Measurements from ENCODE around the gene MRPL23. TPM values are rescaled to one million over a fixed set of nuclear protein-coding genes. Genes with fewer than 3 reads are reported as not detected.

The MRPL23 gene
- total and polyA plus RNA-seq, 9 of the 15 experiments (the other 6 are each of a cell fraction or from before 2014, with no cell fraction given), result 0.44 to 109 (median 37.4) TPM

DNA sequence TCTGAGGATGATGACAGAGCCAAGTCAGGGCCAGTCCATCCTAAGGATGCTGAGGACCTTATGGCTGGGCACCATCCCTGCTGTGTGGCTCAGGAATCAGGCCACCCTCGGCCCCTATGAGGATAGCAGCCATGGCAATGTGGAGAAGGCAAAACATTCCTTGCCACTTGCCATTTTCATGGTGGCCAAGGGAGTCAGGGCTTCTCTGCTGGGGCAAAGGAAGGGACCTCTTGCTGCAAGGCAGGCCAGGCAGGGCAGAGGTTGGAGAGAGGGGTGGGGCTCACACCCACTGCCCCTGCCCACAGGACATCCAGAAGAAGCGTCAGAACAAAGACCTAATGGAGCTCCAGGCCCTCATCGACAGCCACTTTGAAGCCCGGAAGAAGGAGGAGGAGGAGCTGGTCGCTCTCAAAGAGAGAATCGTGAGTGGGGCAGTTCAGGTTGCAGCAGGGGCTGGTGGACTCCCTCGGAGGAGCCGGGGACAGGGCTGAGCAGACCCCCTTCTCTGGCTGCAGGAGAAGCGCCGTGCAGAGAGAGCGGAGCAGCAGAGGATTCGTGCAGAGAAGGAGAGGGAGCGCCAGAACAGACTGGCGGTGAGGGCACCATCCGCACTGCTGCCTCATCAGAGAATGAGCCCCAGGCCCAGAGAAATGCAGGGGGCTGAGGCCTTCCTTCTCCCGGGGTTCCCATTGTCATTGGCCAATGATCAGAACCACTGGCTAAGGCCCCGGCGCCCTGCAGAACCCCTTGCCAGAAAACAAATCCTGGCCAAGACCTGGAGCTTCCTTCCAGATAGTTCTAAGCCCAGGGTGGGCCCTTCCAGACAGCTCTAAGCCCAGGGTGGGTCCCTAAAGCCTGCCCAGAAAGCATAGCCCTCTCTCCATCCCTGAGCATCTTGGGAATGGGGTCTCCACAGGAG is 13.5 kb upstream of the MRPL23 start (continued):
- TF ChIP-seq, protein P1, sequence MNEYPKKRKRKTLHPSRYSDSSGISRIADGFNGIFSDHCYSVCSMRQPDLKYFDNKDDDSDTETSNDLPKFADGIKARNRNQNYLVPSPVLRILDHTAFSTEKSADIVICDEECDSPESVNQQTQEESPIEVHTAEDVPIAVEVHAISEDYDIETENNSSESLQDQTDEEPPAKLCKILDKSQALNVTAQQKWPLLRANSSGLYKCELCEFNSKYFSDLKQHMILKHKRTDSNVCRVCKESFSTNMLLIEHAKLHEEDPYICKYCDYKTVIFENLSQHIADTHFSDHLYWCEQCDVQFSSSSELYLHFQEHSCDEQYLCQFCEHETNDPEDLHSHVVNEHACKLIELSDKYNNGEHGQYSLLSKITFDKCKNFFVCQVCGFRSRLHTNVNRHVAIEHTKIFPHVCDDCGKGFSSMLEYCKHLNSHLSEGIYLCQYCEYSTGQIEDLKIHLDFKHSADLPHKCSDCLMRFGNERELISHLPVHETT (CRISPR knock-in tag; conservative IDR thresholded peaks at IDR 0.05 in 1 of 2, IDR thresholded peaks at IDR 0.05 in 1 of 2), result no peak
- TF ChIP-seq STAT5B (CRISPR knock-in tag; IDR thresholded peaks at IDR 0.05) (no peak), HDAC1 (IDR thresholded peaks at IDR 0.05) (no peak), PCBP2 (IDR thresholded peaks at IDR 0.05; ENCODE audit: low read depth, low read length, poor library complexity, severe bottlenecking) (no peak), ZNF717 (CRISPR knock-in tag; IDR thresholded peaks at IDR 0.05) (no peak)

DNA sequence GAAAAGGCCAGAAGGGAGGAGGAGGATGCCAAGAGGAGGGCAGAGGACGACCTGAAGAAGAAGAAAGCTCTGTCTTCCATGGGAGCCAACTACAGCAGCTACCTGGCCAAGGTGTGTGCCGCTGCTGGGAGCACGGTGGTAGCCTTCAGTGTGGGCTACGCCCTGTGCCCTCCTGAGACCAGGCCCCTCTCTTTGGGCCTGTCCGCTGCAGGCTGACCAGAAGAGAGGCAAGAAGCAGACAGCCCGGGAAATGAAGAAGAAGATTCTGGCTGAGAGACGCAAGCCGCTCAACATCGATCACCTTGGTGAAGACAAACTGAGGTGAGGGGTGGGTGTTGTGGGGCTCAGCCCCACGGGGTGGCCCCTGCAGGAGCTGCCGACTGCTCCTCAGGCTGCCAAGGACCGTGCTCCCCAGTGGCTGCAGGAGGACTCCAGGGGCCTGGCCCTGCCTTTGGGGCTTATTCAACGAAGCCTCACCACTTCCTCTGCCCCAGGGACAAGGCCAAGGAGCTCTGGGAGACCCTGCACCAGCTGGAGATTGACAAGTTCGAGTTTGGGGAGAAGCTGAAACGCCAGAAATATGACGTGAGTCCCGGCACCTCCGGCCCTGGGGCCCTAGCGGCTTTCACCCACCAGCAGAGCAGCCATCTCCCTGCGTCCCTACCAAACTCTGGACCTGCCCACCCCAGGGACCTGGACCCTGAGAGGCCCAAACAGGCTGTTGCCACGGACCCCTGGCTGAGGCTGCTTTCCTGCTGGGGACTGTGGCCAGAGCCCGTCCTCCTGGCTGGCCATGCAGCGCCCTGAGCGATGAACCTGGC is 12.6 kb upstream of the MRPL23 start:
- H3K4me3 ChIP-seq, result no peak overlapping the region
- DNase-seq (ENCODE audit: extremely low read depth in 1 of 4, low spot score in 3 of 4), result no peak
- H3K4me2 ChIP-seq (ENCODE audit: insufficient read depth, low read length), result no peak overlapping the region
- no peaks in the 10 kb centered on the region for H3K36me3 ChIP-seq (ENCODE audit: control insufficient read depth, insufficient read depth, low read length)
- no peaks in the 10 kb centered on the region for H3K9me3 ChIP-seq (replicated peaks; ENCODE audit: control insufficient read depth, insufficient read depth, low read depth, low read length)
- no peak overlapping the region for H2AFZ ChIP-seq (ENCODE audit: low read depth, low read length)
- ChIA-PET POLR2A (interaction anchor here (0.7 kb wide), 1 partner anchor 176 kb away, joined by 3 read pairs; no protein-coding TSS in a partner anchor), CTCF (ENCODE audit: low intra/inter-chr PET ratio) (no interaction called here)
- H3K9me1 ChIP-seq (ENCODE audit: control insufficient read depth, insufficient read depth, low read length), result no peaks in the 10 kb centered on the region
- H4K20me1 ChIP-seq (replicated peaks; ENCODE audit: control insufficient read depth, insufficient read depth, low read length), result peaks cover 14% of the 10 kb centered on the region; the same call in 1 of the 2 replicates
- no peak overlapping the region for H3K27ac ChIP-seq (ENCODE audit: extremely low read depth, low read depth, low read length)
- ATAC-seq, result no peak
- H3K9ac ChIP-seq (ENCODE audit: insufficient read depth in 1 of 2, low read depth in 2 of 2, low read length in 2 of 2), result no peak overlapping the region
- peaks cover 36 to 87% of the 10 kb centered on the region in 2 experiments; a peak in 4 of 5 replicates for H3K27me3 ChIP-seq (ENCODE audit: control insufficient read depth in 2 of 2, insufficient read depth in 2 of 2, low read length in 2 of 2)
- intact Hi-C loops (cut with micrococcal nuclease), result no loop called here
- no peaks in the 10 kb centered on the region for H3K79me2 ChIP-seq (ENCODE audit: control insufficient read depth, insufficient read depth, low read length)
- FAIRE-seq, result no peak
- 10% methylated on average over 20 of the region's 24 CpGs for WGBS (ENCODE audit: insufficient coverage, low coverage, missing lambda C conversion rate)
- BruUV-seq (replicated peaks), result no TSS peak
- peaks cover 0 to 44% of the 10 kb centered on the region in 2 experiments; a peak in 2 of 5 replicates for H3K4me1 ChIP-seq (replicated peaks in 1 of 2; ENCODE audit: control insufficient read depth in 2 of 2, insufficient read depth in 2 of 2, low read length in 2 of 2)
- in situ Hi-C loops (cut with MboI), result no loop called here
- TF ChIP-seq KLF6 (CRISPR knock-in tag; IDR thresholded peaks at IDR 0.05; ENCODE audit: borderline replicate concordance), result no peak
- TF ChIP-seq IRF2 (CRISPR knock-in tag; IDR thresholded peaks at IDR 0.05), result no peak
- TF ChIP-seq, protein P2, sequence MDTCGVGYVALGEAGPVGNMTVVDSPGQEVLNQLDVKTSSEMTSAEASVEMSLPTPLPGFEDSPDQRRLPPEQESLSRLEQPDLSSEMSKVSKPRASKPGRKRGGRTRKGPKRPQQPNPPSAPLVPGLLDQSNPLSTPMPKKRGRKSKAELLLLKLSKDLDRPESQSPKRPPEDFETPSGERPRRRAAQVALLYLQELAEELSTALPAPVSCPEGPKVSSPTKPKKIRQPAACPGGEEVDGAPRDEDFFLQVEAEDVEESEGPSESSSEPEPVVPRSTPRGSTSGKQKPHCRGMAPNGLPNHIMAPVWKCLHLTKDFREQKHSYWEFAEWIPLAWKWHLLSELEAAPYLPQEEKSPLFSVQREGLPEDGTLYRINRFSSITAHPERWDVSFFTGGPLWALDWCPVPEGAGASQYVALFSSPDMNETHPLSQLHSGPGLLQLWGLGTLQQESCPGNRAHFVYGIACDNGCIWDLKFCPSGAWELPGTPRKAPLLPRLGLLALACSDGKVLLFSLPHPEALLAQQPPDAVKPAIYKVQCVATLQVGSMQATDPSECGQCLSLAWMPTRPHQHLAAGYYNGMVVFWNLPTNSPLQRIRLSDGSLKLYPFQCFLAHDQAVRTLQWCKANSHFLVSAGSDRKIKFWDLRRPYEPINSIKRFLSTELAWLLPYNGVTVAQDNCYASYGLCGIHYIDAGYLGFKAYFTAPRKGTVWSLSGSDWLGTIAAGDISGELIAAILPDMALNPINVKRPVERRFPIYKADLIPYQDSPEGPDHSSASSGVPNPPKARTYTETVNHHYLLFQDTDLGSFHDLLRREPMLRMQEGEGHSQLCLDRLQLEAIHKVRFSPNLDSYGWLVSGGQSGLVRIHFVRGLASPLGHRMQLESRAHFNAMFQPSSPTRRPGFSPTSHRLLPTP (IDR thresholded peaks at IDR 0.05; ENCODE audit: borderline replicate concordance, extremely low read depth, insufficient read length), result no peak
- TF ChIP-seq JUND (IDR thresholded peaks at IDR 0.05; ENCODE audit: borderline replicate concordance, low read depth, low read length), result no peak
- no peak for TF ChIP-seq JUND (tag; IDR thresholded peaks at IDR 0.05; ENCODE audit: borderline replicate concordance, low read depth, low read length)
- no peak for TF ChIP-seq SREBF2 (CRISPR knock-in tag; IDR thresholded peaks at IDR 0.05)

Measured in K562 (cell line).